HG03064 (cell line): Measurements from ENCODE around the gene ZNF638.
A peak's percentile ranks its signal among the peaks of the same experiment; 100 is the strongest.
"Not testable (repeated sequence)": the region's sequence is repeated elsewhere in the genome, so short reads cannot be mapped to it uniquely, and the experiment has no call there.

Source experiments
- ATAC-seq: cut with Tn5 transposase; IDR thresholded peaks from one replicate; pipeline ENCODE4 v1.9.1; 2021; ENCODE audit warnings: low read depth; ENCODE audit not compliant: unreplicated experiment

The ZNF638 gene

GRCh38 chr2:71331581-71332434 is at the start of gene ZNF638:
Gene ZNF638, plus strand, starts transcription at chr2:71331782. Its CDS starts 17,173 bp downstream, at chr2:71348955.
- peak; percentile 90 for ATAC-seq

GRCh38 chr2:71281950-71282349 is 49.6 kb upstream of the ZNF638 start:
- ATAC-seq: no peak

- no peak for ATAC-seq
Observed at GRCh38 chr2:71282493-71282892, 49.1 kb upstream of the ZNF638 start.

- ATAC-seq: no peak
Observed at GRCh38 chr2:71283131-71283530, 48.5 kb upstream of the ZNF638 start.

- ATAC-seq: no peak
Observed at GRCh38 chr2:71285706-71286105, 45.9 kb upstream of the ZNF638 start.

- ATAC-seq: no peak
Observed at GRCh38 chr2:71291398-71291797, 40.2 kb upstream of the ZNF638 start.

- no peak for ATAC-seq
Observed at GRCh38 chr2:71292159-71292558, 39.4 kb upstream of the ZNF638 start.

- ATAC-seq: no peak
Observed at GRCh38 chr2:71298914-71299313, 32.7 kb upstream of the ZNF638 start.

- no peak for ATAC-seq
Observed at GRCh38 chr2:71299507-71299906, 32.1 kb upstream of the ZNF638 start.

GRCh38 chr2:71303849-71304248 is 27.7 kb upstream of the ZNF638 start:
- no peak for ATAC-seq

- no peak for ATAC-seq
Observed at GRCh38 chr2:71306762-71307161, 24.8 kb upstream of the ZNF638 start.

GRCh38 chr2:71313016-71313766 is 18.4 kb upstream of the ZNF638 start:
- ATAC-seq: no peak

- ATAC-seq: no peak
Observed at GRCh38 chr2:71317060-71317459, 14.5 kb upstream of the ZNF638 start.

GRCh38 chr2:71317900-71318299 is 13.7 kb upstream of the ZNF638 start:
- ATAC-seq: not testable (repeated sequence)

GRCh38 chr2:71323386-71323785 is 8.2 kb upstream of the ZNF638 start:
- no peak for ATAC-seq

GRCh38 chr2:71326968-71327367 is 4.6 kb upstream of the ZNF638 start:
- ATAC-seq: no peak

GRCh38 chr2:71327916-71328315 is 3.7 kb upstream of the ZNF638 start:
- no peak for ATAC-seq

GRCh38 chr2:71330155-71330554 is 1.4 kb upstream of the ZNF638 start:
- no peak for ATAC-seq

GRCh38 chr2:71330585-71331330 is 824 bp upstream of the ZNF638 start:
- ATAC-seq: no peak

GRCh38 chr2:71331331-71331580 is 326 bp upstream of the ZNF638 start:
- ATAC-seq: peak; percentile 17

GRCh38 chr2:71332435-71332796 is 834 bp downstream of the ZNF638 start:
- ATAC-seq: no peak
